HEK293 (cell line): ENCODE results near the gene RYR2.

Source experiments
- CTCF ChIA-PET: fragments of 350-600 bp; formaldehyde crosslinking; extraction: SDS; loops from one replicate; lab custom pipeline; 2021; ENCODE audit warnings: antibody characterized with exemption; lab: Yijun Ruan, JAX
- POLR2A ChIA-PET: fragments of 300-600 bp; formaldehyde crosslinking; extraction: SDS; loops from one replicate; lab custom pipeline; 2020; ENCODE audit warnings: antibody characterized with exemption, inconsistent platforms; lab: Yijun Ruan, JAX
- H3K27ac ChIP-seq: fragments of 200-500 bp; sonication (Bioruptor generic); 2 replicates; pipeline ENCODE4 v1.5.1; 2014; ENCODE audit warnings: low read depth, low read length, control low read depth, inconsistent platforms; ENCODE audit errors: extremely low read depth
- H3K36me3 ChIP-seq, 2 experiments: fragments of 200-500 bp in 1 of 2; sonication (Bioruptor generic) in 1 of 2; 1 replicate in 1 of 2; 2 replicates in 1 of 2; pipeline ENCODE4 v1.5.1; 2014 to 2017; ENCODE audit warnings: inconsistent platforms in 2 of 2, low read length in 2 of 2; ENCODE audit not compliant: control insufficient read depth in 2 of 2, insufficient read depth in 1 of 2
- H3K4me1 ChIP-seq: fragments of 200-500 bp; sonication (Bioruptor generic); 2 replicates; pipeline ENCODE4 v1.5.1; 2014; ENCODE audit warnings: mild to moderate bottlenecking, low read length, inconsistent platforms; ENCODE audit not compliant: control insufficient read depth, insufficient read depth
- H3K4me3 ChIP-seq: 2 replicates; pipeline ENCODE4 v1.5.1; 2011; ENCODE audit warnings: low read depth, mild to moderate bottlenecking, control low read depth, low read length, moderate library complexity
- H3K9me3 ChIP-seq: fragments of 200-500 bp; sonication (Bioruptor generic); 2 replicates; pipeline ENCODE4 v1.5.1; 2014; ENCODE audit warnings: low read depth, low read length, inconsistent platforms; ENCODE audit not compliant: control insufficient read depth, insufficient read depth
- BCL11A ChIP-seq: fragments of 450-650 bp; formaldehyde crosslinking; IDR thresholded peaks from 2 replicates; pipeline ENCODE4 v1.5.1; 2016; ENCODE audit warnings: low read depth, missing biosample characterization, missing genetic modification characterization
- BCL11B ChIP-seq: fragments of 450-650 bp; formaldehyde crosslinking; IDR thresholded peaks from 2 replicates; pipeline ENCODE4 v1.5.1; 2016; ENCODE audit warnings: low read depth, missing biosample characterization, missing genetic modification characterization
- SALL2 ChIP-seq: fragments of 450-650 bp; formaldehyde crosslinking; IDR thresholded peaks from 2 replicates; pipeline ENCODE4 v1.5.0; 2017; ENCODE audit warnings: missing biosample characterization, mild to moderate bottlenecking, missing genetic modification characterization, borderline replicate concordance
- SETDB1 ChIP-seq: IDR thresholded peaks from one replicate; pipeline ENCODE4 v1.6.1; 2017; ENCODE audit warnings: mild to moderate bottlenecking, low read length, moderate library complexity, mixed read lengths; ENCODE audit not compliant: insufficient read length
- YY2 ChIP-seq: fragments of 450-650 bp; formaldehyde crosslinking; IDR thresholded peaks from 2 replicates; pipeline ENCODE4 v1.5.1; 2016; ENCODE audit warnings: missing biosample characterization, missing genetic modification characterization
- ZBTB8A ChIP-seq: fragments of 450-650 bp; formaldehyde crosslinking; IDR thresholded peaks from 2 replicates; pipeline ENCODE4 v1.5.1; 2016; ENCODE audit warnings: missing biosample characterization, missing genetic modification characterization
- ZNF132 ChIP-seq: fragments of 450-650 bp; formaldehyde crosslinking; IDR thresholded peaks from 2 replicates; pipeline ENCODE4 v1.5.1; 2017; ENCODE audit warnings: missing biosample characterization, missing genetic modification characterization, borderline replicate concordance
- ZNF184 ChIP-seq: fragments of 450-650 bp; IDR thresholded peaks from 2 replicates; pipeline ENCODE4 v1.5.1; 2018; ENCODE audit warnings: missing biosample characterization, mild to moderate bottlenecking, missing genetic modification characterization
- ZNF274 ChIP-seq, 2 experiments: fragments of 200-500 bp in 1 of 2; fragments of 450-650 bp in 1 of 2; sonication (Bioruptor generic) in 1 of 2; formaldehyde crosslinking in 1 of 2; IDR thresholded peaks; 2 replicates each; pipeline versions ENCODE4 v1.5.1 to v1.6.1; 2014 to 2016; ENCODE audit warnings: borderline replicate concordance in 1 of 2, inconsistent platforms in 1 of 2, low read length in 1 of 2, missing biosample characterization in 1 of 2, missing genetic modification characterization in 1 of 2
- ZNF311 ChIP-seq: fragments of 450-650 bp; formaldehyde crosslinking; IDR thresholded peaks from 2 replicates; pipeline ENCODE4 v1.5.1; 2017; ENCODE audit warnings: missing biosample characterization, missing genetic modification characterization, borderline replicate concordance
- ZNF335 ChIP-seq: fragments of 450-650 bp; formaldehyde crosslinking; conservative IDR thresholded peaks from 2 replicates; pipeline ENCODE4 v1.5.1; 2016; ENCODE audit warnings: missing biosample characterization, missing genetic modification characterization
- ZNF354C ChIP-seq: fragments of 450-650 bp; formaldehyde crosslinking; IDR thresholded peaks from 2 replicates; pipeline ENCODE4 v1.5.1; 2016; ENCODE audit warnings: missing biosample characterization, missing genetic modification characterization, low read depth, borderline replicate concordance
- ZNF837 ChIP-seq: fragments of 450-650 bp; formaldehyde crosslinking; IDR thresholded peaks from 2 replicates; pipeline ENCODE4 v1.5.1; 2016; ENCODE audit warnings: missing biosample characterization, missing genetic modification characterization
- TF ChIP-seq, protein P1 (sequence below): IDR thresholded peaks from 2 replicates; pipeline ENCODE4 v1.6.1; 2011; ENCODE audit warnings: mild to moderate bottlenecking, low read depth, low read length, borderline replicate concordance
- TF ChIP-seq, protein P2 (sequence below): fragments of 450-650 bp; formaldehyde crosslinking; IDR thresholded peaks from 2 replicates; pipeline ENCODE4 v1.5.1; 2017; ENCODE audit warnings: missing biosample characterization, missing genetic modification characterization
- TF ChIP-seq, protein P3 (sequence below): fragments of 450-650 bp; formaldehyde crosslinking; IDR thresholded peaks from 2 replicates; pipeline ENCODE4 v1.5.1; 2016; ENCODE audit warnings: missing biosample characterization, missing genetic modification characterization

The RYR2 gene

DNA sequence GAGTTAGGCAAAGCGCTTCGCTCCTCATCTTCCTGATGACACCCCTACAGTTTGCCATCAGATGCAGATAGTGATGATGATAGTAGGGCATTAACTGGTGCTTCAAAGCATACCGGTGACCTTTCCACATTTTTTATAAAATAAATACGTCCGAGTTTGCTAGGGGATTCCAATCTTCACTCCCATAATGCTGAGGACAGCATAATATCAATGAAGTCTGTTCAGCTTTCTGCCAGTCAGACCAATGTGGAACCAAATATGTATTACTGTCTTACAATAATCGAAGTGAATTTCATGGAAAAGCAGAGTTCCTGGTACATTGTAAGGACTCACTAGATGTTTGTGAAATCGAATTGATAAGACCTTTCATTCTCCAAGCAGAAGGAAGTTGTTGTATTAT lies 258.7 kb downstream of the RYR2 start (continued):
- TF ChIP-seq, protein P1, sequence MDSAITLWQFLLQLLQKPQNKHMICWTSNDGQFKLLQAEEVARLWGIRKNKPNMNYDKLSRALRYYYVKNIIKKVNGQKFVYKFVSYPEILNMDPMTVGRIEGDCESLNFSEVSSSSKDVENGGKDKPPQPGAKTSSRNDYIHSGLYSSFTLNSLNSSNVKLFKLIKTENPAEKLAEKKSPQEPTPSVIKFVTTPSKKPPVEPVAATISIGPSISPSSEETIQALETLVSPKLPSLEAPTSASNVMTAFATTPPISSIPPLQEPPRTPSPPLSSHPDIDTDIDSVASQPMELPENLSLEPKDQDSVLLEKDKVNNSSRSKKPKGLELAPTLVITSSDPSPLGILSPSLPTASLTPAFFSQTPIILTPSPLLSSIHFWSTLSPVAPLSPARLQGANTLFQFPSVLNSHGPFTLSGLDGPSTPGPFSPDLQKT: no peak

DNA sequence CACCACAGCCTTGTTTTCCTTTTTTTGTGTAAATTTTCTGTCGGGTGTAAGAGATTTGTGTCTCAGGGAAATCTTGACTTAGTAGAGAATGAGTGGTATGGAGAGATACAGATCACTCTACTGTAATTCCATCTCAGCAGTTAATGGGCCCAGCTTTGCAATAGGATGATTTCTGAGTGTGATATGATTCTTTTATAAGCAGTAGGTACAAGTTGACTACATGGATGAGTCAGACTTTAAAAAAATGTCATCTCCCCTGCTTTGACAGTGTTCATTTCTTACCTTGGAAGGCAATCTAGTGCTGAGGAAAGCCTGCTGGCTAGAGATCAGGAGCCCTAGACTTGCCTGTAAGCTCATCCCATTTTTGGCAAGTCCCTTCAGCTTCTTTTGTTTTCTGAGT lies 261.9 kb downstream of the RYR2 start:
- TF ChIP-seq SETDB1 (no peak), ZNF132 (tag by site-specific recombination) (no peak), ZNF311 (tag by site-specific recombination) (no peak), ZBTB8A (tag by site-specific recombination) (no peak), ZNF837 (tag by site-specific recombination) (no peak), SALL2 (no peak), ZNF184 (tag by site-specific recombination) (no peak), BCL11B (no peak), ZNF335 (tag by site-specific recombination) (no peak), ZNF354C (tag by site-specific recombination) (no peak)
- TF ChIP-seq, protein P2, sequence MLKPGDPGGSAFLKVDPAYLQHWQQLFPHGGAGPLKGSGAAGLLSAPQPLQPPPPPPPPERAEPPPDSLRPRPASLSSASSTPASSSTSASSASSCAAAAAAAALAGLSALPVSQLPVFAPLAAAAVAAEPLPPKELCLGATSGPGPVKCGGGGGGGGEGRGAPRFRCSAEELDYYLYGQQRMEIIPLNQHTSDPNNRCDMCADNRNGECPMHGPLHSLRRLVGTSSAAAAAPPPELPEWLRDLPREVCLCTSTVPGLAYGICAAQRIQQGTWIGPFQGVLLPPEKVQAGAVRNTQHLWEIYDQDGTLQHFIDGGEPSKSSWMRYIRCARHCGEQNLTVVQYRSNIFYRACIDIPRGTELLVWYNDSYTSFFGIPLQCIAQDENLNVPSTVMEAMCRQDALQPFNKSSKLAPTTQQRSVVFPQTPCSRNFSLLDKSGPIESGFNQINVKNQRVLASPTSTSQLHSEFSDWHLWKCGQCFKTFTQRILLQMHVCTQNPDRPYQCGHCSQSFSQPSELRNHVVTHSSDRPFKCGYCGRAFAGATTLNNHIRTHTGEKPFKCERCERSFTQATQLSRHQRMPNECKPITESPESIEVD (tag by site-specific recombination): no peak
- TF ChIP-seq, protein P3, sequence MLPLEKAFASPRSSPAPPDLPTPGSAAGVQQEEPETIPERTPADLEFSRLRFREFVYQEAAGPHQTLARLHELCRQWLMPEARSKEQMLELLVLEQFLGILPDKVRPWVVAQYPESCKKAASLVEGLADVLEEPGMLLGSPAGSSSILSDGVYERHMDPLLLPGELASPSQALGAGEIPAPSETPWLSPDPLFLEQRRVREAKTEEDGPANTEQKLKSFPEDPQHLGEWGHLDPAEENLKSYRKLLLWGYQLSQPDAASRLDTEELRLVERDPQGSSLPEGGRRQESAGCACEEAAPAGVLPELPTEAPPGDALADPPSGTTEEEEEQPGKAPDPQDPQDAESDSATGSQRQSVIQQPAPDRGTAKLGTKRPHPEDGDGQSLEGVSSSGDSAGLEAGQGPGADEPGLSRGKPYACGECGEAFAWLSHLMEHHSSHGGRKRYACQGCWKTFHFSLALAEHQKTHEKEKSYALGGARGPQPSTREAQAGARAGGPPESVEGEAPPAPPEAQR (tag by site-specific recombination): no peak
- ChIA-PET POLR2A (no interaction called here), CTCF (interaction anchor here (0.6 to 1.1 kb wide), 5 partner anchors 10 to 545 kb away, joined by 3 to 4 read pairs (median 3); no protein-coding TSS in a partner anchor)
- H3K4me3 ChIP-seq: no peak overlapping the region
- no peaks in the 10 kb centered on the region for H3K9me3 ChIP-seq
- no peaks in the 10 kb centered on the region for H3K4me1 ChIP-seq
- no peak overlapping the region for H3K27ac ChIP-seq
- no peaks in the 10 kb centered on the region for H3K36me3 ChIP-seq

DNA sequence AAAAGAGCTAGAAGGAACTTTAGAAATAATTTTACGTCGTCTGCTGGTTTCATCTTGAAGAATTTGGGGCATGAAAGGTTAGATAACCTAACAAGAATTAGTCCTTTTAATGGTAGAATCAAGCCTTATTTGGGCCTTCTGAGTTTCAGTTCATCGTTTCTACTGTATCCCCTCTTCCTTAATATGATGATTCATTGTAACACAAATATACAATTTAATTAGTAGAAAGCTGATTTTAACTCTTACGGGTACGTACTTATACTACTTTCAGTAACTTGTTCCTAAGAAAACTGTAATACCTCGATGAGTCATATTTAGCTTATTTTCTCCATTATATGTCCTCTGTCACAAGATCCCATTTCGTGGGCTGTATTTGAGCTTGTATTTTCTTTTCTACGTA lies 264.7 kb downstream of the RYR2 start:
- Histone ChIP-seq H3K36me3 (no peaks in the 10 kb centered on the region), H3K4me1 (no peaks in the 10 kb centered on the region), H3K27ac (no peak overlapping the region), H3K9me3 (no peaks in the 10 kb centered on the region), H3K4me3 (no peak overlapping the region)
- TF ChIP-seq YY2: no peak
- TF ChIP-seq BCL11A (tag by site-specific recombination): no peak
- TF ChIP-seq, protein P2 (tag by site-specific recombination): 0 out of 2 replicates have a peak, but pooled peaks have one; percentile 8
- no peak for TF ChIP-seq ZNF274 (IDR thresholded peaks at IDR 0.05; ENCODE audit: low read length)
- TF ChIP-seq ZNF274 (tag by site-specific recombination; IDR thresholded peaks at IDR 0.05; ENCODE audit: borderline replicate concordance): no peak
- CTCF ChIA-PET: interaction anchor here (0.6 kb wide), 1 partner anchor 53 kb away, joined by 3 read pairs; no protein-coding TSS in a partner anchor
- POLR2A ChIA-PET: no interaction called here
